Measurements from ENCODE around the gene FLNB.

The FLNB gene

DNA sequence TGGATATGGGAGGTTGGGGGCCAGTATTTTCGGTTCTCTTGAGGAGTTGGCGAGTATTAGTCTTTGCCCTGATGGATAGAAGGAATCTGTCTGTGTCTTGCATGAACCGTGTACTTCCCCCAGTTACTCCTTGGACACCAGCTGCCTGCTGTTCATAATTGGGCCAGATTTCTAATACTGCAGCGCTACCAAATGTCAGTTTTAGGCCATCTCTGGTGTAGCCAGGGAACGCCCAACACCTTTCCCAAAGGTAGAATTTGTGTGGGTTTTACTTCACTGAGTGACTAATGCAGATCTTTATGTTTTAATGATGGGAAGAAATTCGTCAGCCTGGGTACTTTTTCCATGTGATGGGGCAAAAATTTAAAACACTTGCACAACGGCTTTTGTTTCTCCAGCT lies 18.4 kb downstream of the FLNB start:
- TF ChIP-seq CTCF (conservative IDR thresholded peaks at IDR 0.05; ENCODE audit: low read depth), result no peak
- POLR2A ChIA-PET (ENCODE audit: low non-redundant PET), result no interaction called here
- CTCF ChIA-PET, result interaction anchor here (0.5 to 0.7 kb wide), 2 partner anchors 11 to 336 kb away, joined by 3 to 4 read pairs; no protein-coding TSS in a partner anchor
- DNase-seq (ENCODE audit: low spot score), result peak; percentile 69
- H3K27ac ChIP-seq, result peak overlapping the region; percentile 86

DNA sequence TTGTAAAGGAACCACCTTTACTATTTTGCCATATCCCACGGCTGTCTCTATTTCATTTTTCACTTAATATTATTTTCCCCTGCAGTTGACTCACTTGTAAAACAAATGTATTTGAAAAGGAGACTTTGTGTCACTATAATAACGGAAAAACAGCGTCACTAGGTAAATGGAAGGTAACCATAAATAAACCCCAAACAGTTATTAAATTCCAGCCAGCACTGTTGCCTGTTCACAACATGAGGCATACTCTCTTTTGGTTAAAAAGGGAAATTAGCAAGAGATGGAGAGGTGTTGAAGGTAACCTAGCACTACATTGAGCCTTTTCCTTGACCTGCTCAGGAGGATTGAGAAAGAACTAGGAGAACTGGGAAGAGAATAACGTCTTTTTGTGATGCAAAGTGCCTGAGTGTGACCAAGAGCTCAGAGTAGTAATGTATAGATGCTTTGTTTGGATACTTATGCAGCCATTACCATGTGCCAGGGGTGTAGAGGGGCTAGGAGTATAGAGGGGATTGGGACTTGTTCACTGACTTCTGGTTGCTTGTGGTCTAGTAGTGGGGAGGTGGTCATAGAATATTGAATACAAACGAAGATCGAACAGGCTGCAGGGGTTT lies 19.6 kb downstream of the FLNB start:
- ChIA-PET CTCF (no interaction called here), POLR2A (ENCODE audit: low non-redundant PET) (no interaction called here)
- TF ChIP-seq CTCF (conservative IDR thresholded peaks at IDR 0.05; ENCODE audit: low read depth), result no peak
- DNase-seq (ENCODE audit: low spot score), result no peak
- peak overlapping the region; percentile 86 for H3K27ac ChIP-seq

DNA sequence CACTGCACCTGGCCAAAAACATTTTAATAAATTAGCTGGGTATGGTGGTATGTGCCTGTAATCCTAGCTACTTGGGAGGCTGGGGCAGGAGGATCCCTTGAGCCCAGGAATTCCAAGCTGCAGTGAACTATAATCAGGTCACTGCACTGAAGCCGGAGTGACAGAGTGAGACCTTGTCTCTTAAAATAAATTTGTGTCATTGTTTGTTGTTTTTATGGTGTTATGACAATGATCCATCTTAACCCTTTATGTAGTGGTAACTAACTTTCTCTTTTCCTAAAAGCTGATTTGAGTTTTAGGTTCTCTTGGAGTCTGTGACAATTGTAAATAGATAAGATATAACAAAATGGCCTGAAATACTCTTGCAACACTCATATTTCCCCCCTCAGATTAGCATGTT lies 20.7 kb downstream of the FLNB start:
- no peak for DNase-seq (ENCODE audit: low spot score)
- CTCF ChIA-PET, result interaction anchor here (0.6 to 0.7 kb wide), 3 partner anchors 13 to 90 kb away, joined by 3 to 5 read pairs (median 3); no protein-coding TSS in a partner anchor
- TF ChIP-seq CTCF (conservative IDR thresholded peaks at IDR 0.05; ENCODE audit: low read depth), result no peak
- POLR2A ChIA-PET (ENCODE audit: low non-redundant PET), result interaction anchor here (0.7 kb wide), 1 partner anchor 84 kb away, joined by 9 read pairs; no protein-coding TSS in a partner anchor
- H3K27ac ChIP-seq, result peak overlapping the region; percentile 45

DNA sequence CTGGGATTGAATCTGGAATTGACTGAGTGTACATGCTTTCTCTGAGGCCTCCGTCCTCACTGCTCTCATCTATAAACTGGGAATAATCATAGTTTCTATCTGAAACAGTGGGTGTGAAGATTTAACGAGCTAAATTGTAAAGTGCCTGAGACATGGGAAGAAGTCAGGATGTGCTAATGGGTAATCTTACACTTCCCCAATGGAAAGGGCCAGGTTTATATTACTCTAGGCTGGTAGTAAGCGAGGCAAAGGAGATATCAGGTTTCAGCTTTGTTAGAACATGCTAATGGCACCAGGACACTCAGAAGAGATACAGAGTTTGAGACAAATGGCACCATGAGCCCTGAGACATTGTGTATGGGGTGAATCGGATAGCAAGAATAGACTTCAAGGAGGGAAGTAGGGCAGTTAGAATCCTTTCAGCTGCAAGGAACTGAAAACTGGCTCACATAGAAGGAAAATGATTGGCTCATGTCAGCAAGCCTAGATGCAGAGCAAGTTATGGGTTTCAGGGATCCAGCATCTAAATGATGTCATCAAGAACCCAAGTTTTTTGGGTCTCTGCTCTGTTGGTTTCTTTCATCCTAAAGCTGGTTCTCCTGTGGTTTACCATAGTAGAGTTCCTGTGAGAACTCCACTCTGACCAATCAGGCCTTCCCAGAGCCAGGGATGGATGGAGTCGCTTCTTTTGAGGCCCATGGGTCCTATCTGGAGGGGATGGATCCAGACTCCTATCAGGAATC lies 21.8 kb downstream of the FLNB start:
- TF ChIP-seq CTCF (conservative IDR thresholded peaks at IDR 0.05; ENCODE audit: low read depth), result no peak
- ChIA-PET POLR2A (ENCODE audit: low non-redundant PET) (no interaction called here), CTCF (interaction anchor here (0.7 kb wide), 1 partner anchor 42 kb away, joined by 3 read pairs; no protein-coding TSS in a partner anchor)
- peak overlapping the region; percentile 70 for H3K27ac ChIP-seq
- DNase-seq (ENCODE audit: low spot score), result no peak

DNA sequence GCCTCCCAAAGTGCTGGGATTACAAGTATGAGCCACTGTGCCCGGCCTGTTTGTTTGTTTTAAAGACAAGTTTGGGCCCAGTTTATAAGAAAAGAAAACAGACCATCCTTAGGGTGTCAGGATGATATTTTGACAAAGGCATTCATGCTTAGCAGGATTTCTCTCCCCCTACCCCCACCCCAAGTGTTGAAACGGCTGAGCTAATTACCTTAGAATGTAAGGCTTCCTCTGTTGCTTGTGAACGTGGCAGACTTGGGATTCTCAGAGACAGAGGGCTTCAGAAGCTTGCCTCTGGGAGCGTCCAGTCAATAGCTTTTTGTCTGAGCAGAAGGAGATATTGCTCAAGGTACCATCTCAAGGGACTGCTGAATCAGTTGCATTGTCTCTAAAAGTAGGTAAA lies 24.0 kb downstream of the FLNB start:
- H3K27ac ChIP-seq, result peak overlapping the region; percentile 37

More for the DNA sequence above, 24.0 kb downstream of the FLNB start:
- ChIA-PET POLR2A (ENCODE audit: low non-redundant PET) (no interaction called here), CTCF (interaction anchor here (0.6 to 1.0 kb wide), 2 partner anchors 26 to 226 kb away, joined by 3 read pairs; no protein-coding TSS in a partner anchor)
- no peak for DNase-seq (ENCODE audit: low spot score)
- no peak for TF ChIP-seq CTCF (conservative IDR thresholded peaks at IDR 0.05; ENCODE audit: low read depth)
